Neural cell (in vitro differentiated cells): ENCODE data around the gene ZNF462. TPM values are rescaled to one million over a fixed set of nuclear protein-coding genes. Genes with fewer than 3 reads are reported as not detected.

ENCODE experiments used
- H2AFZ ChIP-seq: fragments of 200-600, 300-800 bp; sonication (generic), shearing (Covaris generic); 2 replicates; pipeline ENCODE4 v1.6.0; 2014; ENCODE audit warnings: low read depth, mild to moderate bottlenecking, antibody characterized with exemption, low read length, moderate library complexity
- H3F3A ChIP-seq: fragments of 200-600 bp; shearing (Covaris generic); 2 replicates; pipeline ENCODE4 v1.6.1; 2016; ENCODE audit warnings: mild to moderate bottlenecking, moderate library complexity, mixed read lengths, antibody characterized with exemption, low read length; ENCODE audit not compliant: insufficient read depth, poor library complexity, severe bottlenecking
- H3K27ac ChIP-seq: fragments of 200-600, 300-800 bp; sonication (generic), shearing (Covaris generic); 2 replicates; pipeline ENCODE4 v1.5.1; 2014; ENCODE audit warnings: mild to moderate bottlenecking, low read length, moderate library complexity
- H3K27me3 ChIP-seq: fragments of 300-800, 200-600 bp; sonication (generic), shearing (Covaris generic); 2 replicates; pipeline ENCODE4 v1.6.0; 2014; ENCODE audit warnings: mild to moderate bottlenecking, low read depth, low read length, moderate library complexity; ENCODE audit not compliant: insufficient read depth
- H3K36me3 ChIP-seq: fragments of 300-800, 200-600 bp; sonication (generic), shearing (Covaris generic); 2 replicates; pipeline ENCODE4 v1.5.1; 2014; ENCODE audit warnings: mild to moderate bottlenecking, antibody characterized with exemption, low read length, moderate library complexity; ENCODE audit not compliant: insufficient read depth
- H3K4me2 ChIP-seq: fragments of 300-800, 200-600 bp; sonication (generic), shearing (Covaris generic); 2 replicates; pipeline ENCODE4 v1.6.0; 2014; ENCODE audit warnings: mild to moderate bottlenecking, low read length
- H3K4me3 ChIP-seq: fragments of 300-800, 200-600 bp; sonication (generic), shearing (Covaris generic); 2 replicates; pipeline ENCODE4 v1.5.1; 2014; ENCODE audit warnings: mild to moderate bottlenecking, low read length, moderate library complexity
- H3K79me2 ChIP-seq: fragments of 200-600 bp; shearing (Covaris generic); replicated peaks from 2 replicates; pipeline ENCODE4 v1.6.0; 2014; ENCODE audit warnings: mild to moderate bottlenecking, low read length, moderate library complexity; ENCODE audit not compliant: insufficient read depth
- H3K9ac ChIP-seq: fragments of 300-800, 200-600 bp; sonication (generic), shearing (Covaris generic); 2 replicates; pipeline ENCODE4 v1.6.1; 2016; ENCODE audit warnings: mild to moderate bottlenecking, low read length, mixed read lengths
- H3K9me2 ChIP-seq: fragments of 200-600 bp; shearing (Covaris generic); 2 replicates; pipeline ENCODE4 v1.6.1; 2016; ENCODE audit warnings: mild to moderate bottlenecking, low read length, mixed read lengths; ENCODE audit not compliant: insufficient read depth
- H3K9me3 ChIP-seq: fragments of 200-600, 300-800 bp; sonication (generic), shearing (Covaris generic); 2 replicates; pipeline ENCODE4 v1.6.1; 2016; ENCODE audit warnings: mild to moderate bottlenecking, mixed run types, low read length, moderate library complexity, mixed read lengths
- H4K20me1 ChIP-seq: fragments of 200-600 bp; shearing (Covaris generic); 2 replicates; pipeline ENCODE4 v1.6.1; 2016; ENCODE audit warnings: mild to moderate bottlenecking, mixed run types; ENCODE audit not compliant: insufficient read depth
- CTCF ChIP-seq: fragments of 450-650 bp; IDR thresholded peaks from 2 replicates; pipeline ENCODE4 v1.5.1; 2014; ENCODE audit warnings: antibody characterized with exemption, mild to moderate bottlenecking, moderate library complexity; ENCODE audit not compliant: poor library complexity, severe bottlenecking
- EP300 ChIP-seq: fragments of 450-650 bp; conservative IDR thresholded peaks from 2 replicates; pipeline ENCODE4 v1.6.1; 2014; ENCODE audit warnings: antibody characterized with exemption, mild to moderate bottlenecking, moderate library complexity; ENCODE audit not compliant: poor library complexity, severe bottlenecking
- EZH2 ChIP-seq: fragments of 200-600, 300-800 bp; shearing (Covaris generic), sonication (generic); IDR thresholded peaks from 2 replicates; pipeline ENCODE4 v1.6.1; 2014; ENCODE audit warnings: antibody characterized with exemption, low read length, borderline replicate concordance, mild to moderate bottlenecking; ENCODE audit not compliant: insufficient read depth, poor library complexity, severe bottlenecking
- MXI1 ChIP-seq: fragments of 450-650 bp; conservative IDR thresholded peaks from 2 replicates; pipeline ENCODE4 v1.6.1; 2014; ENCODE audit warnings: antibody characterized with exemption, mild to moderate bottlenecking; ENCODE audit not compliant: poor library complexity, severe bottlenecking
- POLR2AphosphoS5 ChIP-seq: IDR thresholded peaks from 2 replicates; pipeline ENCODE4 v1.6.1; 2012
- RAD21 ChIP-seq: fragments of 450-650 bp; conservative IDR thresholded peaks from 2 replicates; pipeline ENCODE4 v1.6.1; 2014; ENCODE audit warnings: antibody characterized with exemption, mild to moderate bottlenecking, moderate library complexity
- REST ChIP-seq: IDR thresholded peaks from 2 replicates; pipeline ENCODE4 v1.6.1; 2012; ENCODE audit warnings: borderline replicate concordance
- SMC3 ChIP-seq: fragments of 450-650 bp; conservative IDR thresholded peaks from 2 replicates; pipeline ENCODE4 v1.6.1; 2014; ENCODE audit warnings: antibody characterized with exemption, mild to moderate bottlenecking, moderate library complexity; ENCODE audit not compliant: poor library complexity
- TAF1 ChIP-seq: IDR thresholded peaks from 2 replicates; pipeline ENCODE4 v1.6.1; 2012; ENCODE audit warnings: low read depth
- polyA plus RNA-seq: library from polyadenylated mRNA; depleted of rRNA; stranded (reverse); fragments of >200 nt; gene quantifications from 2 replicates; pipeline ENCODE4 v1.2.3, GENCODE V29; 2014

ZNF462 gene
- polyA plus RNA-seq, 1 donor from 2014 or later, result 9.1 TPM

GRCh38 chr9:106964822-106965525 is 102.0 kb downstream of the ZNF462 start:
- Histone ChIP-seq H3K27me3 (no peaks in the 10 kb centered on the region), H3K9ac (no peak overlapping the region), H3K36me3 (peaks cover 9% of the 10 kb centered on the region), H3K79me2 (peaks cover 3% of the 10 kb centered on the region), H2AFZ (no peak overlapping the region), H3F3A (no peaks in the 10 kb centered on the region), H3K9me2 (no peaks in the 10 kb centered on the region), H4K20me1 (no peaks in the 10 kb centered on the region), H3K4me2 (no peak overlapping the region), H3K4me3 (no peak overlapping the region), H3K27ac (no peak overlapping the region), H3K9me3 (no peaks in the 10 kb centered on the region)
- TF ChIP-seq MXI1 (no peak), EP300 (no peak), RAD21 (no peak), TAF1 (no peak), CTCF (no peak), SMC3 (no peak), EZH2 (no peak), REST (no peak), POLR2AphosphoS5 (no peak)

- H3K9ac ChIP-seq, result no peak overlapping the region
- H3F3A ChIP-seq, result no peaks in the 10 kb centered on the region
- H3K79me2 ChIP-seq, result peaks cover 7% of the 10 kb centered on the region
These were observed 103.5 kb downstream of the ZNF462 start for GRCh38 chr9:106966481-106966880.

More at GRCh38 chr9:106966481-106966880, 103.5 kb downstream of the ZNF462 start:
- H3K27ac ChIP-seq, result no peak overlapping the region
- H3K27me3 ChIP-seq, result no peaks in the 10 kb centered on the region
- no peak overlapping the region for H2AFZ ChIP-seq
- TF ChIP-seq REST, result no peak
- TF ChIP-seq EP300, result no peak
- TF ChIP-seq TAF1, result no peak
- no peak for TF ChIP-seq RAD21
- TF ChIP-seq CTCF, result no peak
- TF ChIP-seq POLR2AphosphoS5, result no peak
- TF ChIP-seq SMC3, result no peak
- no peak for TF ChIP-seq MXI1
- H3K4me3 ChIP-seq, result no peak overlapping the region
- no peaks in the 10 kb centered on the region for H4K20me1 ChIP-seq
- no peak overlapping the region for H3K4me2 ChIP-seq
- H3K9me3 ChIP-seq, result no peaks in the 10 kb centered on the region
- H3K36me3 ChIP-seq, result peaks cover 7% of the 10 kb centered on the region
- H3K9me2 ChIP-seq, result no peaks in the 10 kb centered on the region
